Measurements from ENCODE around the gene RNF181.
"Not testable (repeated sequence)": the region's sequence is repeated elsewhere in the genome, so short reads cannot be mapped to it uniquely, and the experiment has no call there.

RNF181 gene

GRCh38 chr2:85591563-85591962, 4.0 kb upstream of the RNF181 start:
- peak overlapping the region in 20 of 21 experiments; percentile 55 to 92 (median 80) for H3K27ac ChIP-seq

GRCh38 chr2:85592299-85592698, 3.2 kb upstream of the RNF181 start:
- not testable (repeated sequence) for H3K4me3 ChIP-seq
- peak overlapping the region in 14 of 21 experiments; percentile 55 to 92 (median 82) for H3K27ac ChIP-seq

More at GRCh38 chr2:85591563-85591962, 4.0 kb upstream of the RNF181 start:
- no peak overlapping the region for H3K4me3 ChIP-seq

GRCh38 chr2:85593023-85593422, 2.5 kb upstream of the RNF181 start:
- no peak overlapping the region for H3K4me3 ChIP-seq
- peak overlapping the region in 3 of 21 experiments; percentile 52 to 90 (median 78) for H3K27ac ChIP-seq

GRCh38 chr2:85594715-85595300, 737 bp upstream of the RNF181 start:
- Histone ChIP-seq H3K4me3 (peak overlapping the region; percentile 59 to 85 (median 72)), H3K27ac (peak overlapping the region in 20 of 21 experiments; percentile 72 to 94 (median 91))

- H3K4me3 ChIP-seq: peak overlapping the region; percentile 59 to 85 (median 72)
- H3K27ac ChIP-seq: peak overlapping the region; percentile 70 to 94 (median 91)
Observed at GRCh38 chr2:85596026-85596333, 435 bp downstream of the RNF181 start.

- peak overlapping the region in 12 of 21 experiments; percentile 88 to 94 (median 92) for H3K27ac ChIP-seq
Observed at GRCh38 chr2:85596486-85597143, 1.1 kb downstream of the RNF181 start.

GRCh38 chr2:85597241-85597640, 1.7 kb downstream of the RNF181 start:
- Histone ChIP-seq H3K27ac (peak overlapping the region in 1 of 21 experiments; percentile 91), H3K4me3 (no peak overlapping the region)

More at GRCh38 chr2:85596486-85597143, 1.1 kb downstream of the RNF181 start:
- peak overlapping the region; percentile 59 to 85 (median 72) for H3K4me3 ChIP-seq

- Histone ChIP-seq H3K27ac (no peak overlapping the region), H3K4me3 (no peak overlapping the region)
Observed at GRCh38 chr2:85598594-85599340, 3.2 kb downstream of the RNF181 start.

GRCh38 chr2:85599468-85600234, 4.1 kb downstream of the RNF181 start:
- H3K4me3 ChIP-seq: no peak overlapping the region
- no peak overlapping the region for H3K27ac ChIP-seq

- no peak overlapping the region for H3K4me3 ChIP-seq
- no peak overlapping the region for H3K27ac ChIP-seq
Observed at GRCh38 chr2:85600235-85600575, 4.7 kb downstream of the RNF181 start.

- peak overlapping the region in 3 of 7 experiments; percentile 66 to 79 (median 75) for H3K4me3 ChIP-seq
- peak overlapping the region in 13 of 21 experiments; percentile 72 to 96 (median 91) for H3K27ac ChIP-seq
Observed at GRCh38 chr2:85600951-85601770, 5.6 kb downstream of the RNF181 start.

- Histone ChIP-seq H3K4me3 (peak overlapping the region; percentile 58 to 85 (median 75)), H3K27ac (peak overlapping the region in 20 of 21 experiments; percentile 52 to 96 (median 84))
Observed at GRCh38 chr2:85601771-85602475, 6.4 kb downstream of the RNF181 start.

- peak within 1 kb of the TSS; percentile 58 to 85 (median 75) for H3K4me3 ChIP-seq
Observed at GRCh38 chr2:85602476-85603234, 7.1 kb downstream of the RNF181 start, which contains the start of gene TMEM150A. TSS of gene TMEM150A (minus strand) at chr2:85602698. CDS start at chr2:85601948, 750 bp downstream.

GRCh38 chr2:85604133-85604444, 8.5 kb downstream of the RNF181 start:
- H3K4me3 ChIP-seq: not testable (repeated sequence)
- peak overlapping the region in 4 of 21 experiments; percentile 4 to 60 (median 24) for H3K27ac ChIP-seq

More at GRCh38 chr2:85602476-85603234, 7.1 kb downstream of the RNF181 start, which contains the start of gene TMEM150A:
- peak within 1 kb of the TSS in 20 of 21 experiments; percentile 52 to 96 (median 84) for H3K27ac ChIP-seq

GRCh38 chr2:85604568-85605339, 9.2 kb downstream of the RNF181 start:
- Histone ChIP-seq H3K4me3 (no peak overlapping the region), H3K27ac (peak overlapping the region in 5 of 21 experiments; percentile 4 to 60 (median 18))

GRCh38 chr2:85605406-85606115, 10.0 kb downstream of the RNF181 start:
- Histone ChIP-seq H3K27ac (peak overlapping the region in 2 of 21 experiments; percentile 16 to 24), H3K4me3 (no peak overlapping the region)
